ENCODE measurements around the gene TMEM253.
A peak's percentile ranks its signal among the peaks of the same experiment; 100 is the strongest.

TMEM253 gene

GRCh38 chr14:21071225-21072030 lies 29.4 kb upstream of the TMEM253 start:
- DNase-seq (ENCODE audit: low read depth), result no peak

- no peak for DNase-seq (ENCODE audit: low read depth)
Measured at GRCh38 chr14:21072031-21072473, 28.8 kb upstream of the TMEM253 start.

- no peak for DNase-seq (ENCODE audit: low read depth)
Measured at GRCh38 chr14:21072781-21073339, 28.0 kb upstream of the TMEM253 start.

DNA sequence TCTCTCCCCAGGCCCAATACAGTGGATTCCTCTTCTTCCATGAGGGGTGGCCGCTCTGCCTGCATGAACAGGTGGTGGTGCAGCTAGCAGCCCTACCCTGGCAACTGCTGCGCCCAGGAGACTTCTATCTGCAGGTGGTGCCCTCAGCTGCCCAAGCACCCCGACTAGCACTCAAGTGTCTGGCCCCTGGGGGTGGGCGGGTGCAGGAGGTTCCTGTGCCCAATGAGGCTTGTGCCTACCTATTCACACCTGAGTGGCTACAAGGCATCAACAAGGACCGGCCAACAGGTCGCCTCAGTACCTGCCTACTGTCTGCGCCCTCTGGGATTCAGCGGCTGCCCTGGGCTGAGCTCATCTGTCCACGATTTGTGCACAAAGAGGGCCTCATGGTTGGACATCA lies 26.9 kb upstream of the TMEM253 start:
- no peak for DNase-seq (ENCODE audit: low read depth)

DNA sequence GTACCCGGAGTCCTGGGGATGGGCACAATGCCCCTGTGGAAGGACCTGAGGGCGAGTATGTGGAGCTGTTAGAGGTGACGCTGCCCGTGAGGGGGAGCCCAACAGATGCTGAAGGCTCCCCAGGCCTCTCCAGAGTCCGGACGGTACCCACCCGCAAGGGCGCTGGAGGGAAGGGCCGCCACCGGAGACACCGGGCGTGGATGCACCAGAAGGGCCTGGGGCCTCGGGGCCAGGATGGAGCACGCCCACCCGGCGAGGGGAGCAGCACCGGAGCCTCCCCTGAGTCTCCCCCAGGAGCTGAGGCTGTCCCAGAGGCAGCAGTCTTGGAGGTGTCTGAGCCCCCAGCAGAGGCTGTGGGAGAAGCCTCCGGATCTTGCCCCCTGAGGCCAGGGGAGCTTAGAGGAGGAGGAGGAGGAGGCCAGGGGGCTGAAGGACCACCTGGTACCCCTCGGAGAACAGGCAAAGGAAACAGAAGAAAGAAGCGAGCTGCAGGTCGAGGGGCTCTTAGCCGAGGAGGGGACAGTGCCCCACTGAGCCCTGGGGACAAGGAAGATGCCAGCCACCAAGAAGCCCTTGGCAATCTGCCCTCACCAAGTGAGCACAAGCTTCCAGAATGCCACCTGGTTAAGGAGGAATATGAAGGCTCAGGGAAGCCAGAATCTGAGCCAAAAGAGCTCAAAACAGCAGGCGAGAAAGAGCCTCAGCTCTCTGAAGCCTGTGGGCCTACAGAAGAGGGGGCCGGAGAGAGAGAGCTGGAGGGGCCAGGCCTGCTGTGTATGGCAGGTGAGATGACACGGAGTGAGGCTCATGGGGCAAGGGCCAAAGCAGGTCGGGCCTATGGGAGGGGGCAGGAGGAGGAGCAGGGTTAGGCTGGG lies 26.2 kb upstream of the TMEM253 start:
- DNase-seq (ENCODE audit: low read depth), result no peak

- no peak for DNase-seq (ENCODE audit: low read depth)
Measured at GRCh38 chr14:21075719-21076437, 25.0 kb upstream of the TMEM253 start.

DNA sequence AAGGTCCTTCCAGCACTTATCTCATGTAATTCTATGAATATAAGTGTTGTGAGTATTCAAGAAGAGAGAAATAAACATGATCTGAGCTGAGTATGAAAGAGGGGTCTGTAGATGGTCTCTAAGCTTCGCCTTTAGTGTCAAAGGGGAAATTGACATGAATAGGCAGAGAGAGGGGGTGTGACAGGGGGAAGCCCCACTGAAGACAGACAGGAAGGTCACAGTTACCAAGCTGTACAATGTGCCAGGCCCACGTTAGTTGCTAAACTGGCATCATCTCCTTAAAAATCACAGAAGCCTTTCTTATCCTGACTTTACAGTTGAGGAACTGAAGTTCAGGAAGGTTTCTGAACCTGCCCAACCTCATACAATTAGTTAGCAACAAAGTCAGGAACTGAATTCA lies 23.2 kb upstream of the TMEM253 start:
- no peak for DNase-seq (ENCODE audit: low read depth)

- DNase-seq (ENCODE audit: low read depth), result no peak
Measured at GRCh38 chr14:21078287-21078686, 22.6 kb upstream of the TMEM253 start.

- no peak for DNase-seq (ENCODE audit: low read depth)
Measured at GRCh38 chr14:21078726-21079125, 22.1 kb upstream of the TMEM253 start.

DNA sequence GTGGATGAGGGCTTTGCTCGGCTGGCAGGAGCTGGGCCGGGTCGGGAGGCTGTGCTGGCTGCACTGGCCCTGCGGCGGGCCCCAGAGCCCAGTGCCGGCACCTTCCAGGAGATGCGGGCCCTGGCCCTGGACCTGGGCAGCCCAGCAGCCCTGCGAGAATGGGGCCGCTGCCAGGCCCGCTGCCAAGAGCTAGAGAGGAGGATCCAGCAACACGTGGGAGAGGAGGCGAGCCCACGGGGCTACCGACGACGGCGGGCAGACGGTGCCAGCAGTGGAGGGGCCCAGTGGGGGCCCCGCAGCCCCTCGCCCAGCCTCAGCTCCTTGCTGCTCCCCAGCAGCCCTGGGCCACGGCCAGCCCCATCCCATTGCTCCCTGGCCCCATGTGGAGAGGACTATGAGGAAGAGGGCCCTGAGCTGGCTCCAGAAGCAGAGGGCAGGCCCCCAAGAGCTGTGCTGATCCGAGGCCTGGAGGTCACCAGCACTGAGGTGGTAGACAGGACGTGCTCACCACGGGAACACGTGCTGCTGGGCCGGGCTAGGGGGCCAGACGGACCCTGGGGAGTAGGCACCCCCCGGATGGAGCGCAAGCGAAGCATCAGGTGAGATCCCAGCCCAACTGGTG lies 19.2 kb upstream of the TMEM253 start:
- DNase-seq (ENCODE audit: low read depth), result no peak

GRCh38 chr14:21083565-21084325 lies 17.1 kb upstream of the TMEM253 start:
- DNase-seq (ENCODE audit: low read depth), result no peak

- DNase-seq (ENCODE audit: low read depth), result no peak
Measured at GRCh38 chr14:21084396-21084795, 16.5 kb upstream of the TMEM253 start.

- DNase-seq (ENCODE audit: low read depth), result no peak
Measured at GRCh38 chr14:21084998-21085853, 15.6 kb upstream of the TMEM253 start.

DNA sequence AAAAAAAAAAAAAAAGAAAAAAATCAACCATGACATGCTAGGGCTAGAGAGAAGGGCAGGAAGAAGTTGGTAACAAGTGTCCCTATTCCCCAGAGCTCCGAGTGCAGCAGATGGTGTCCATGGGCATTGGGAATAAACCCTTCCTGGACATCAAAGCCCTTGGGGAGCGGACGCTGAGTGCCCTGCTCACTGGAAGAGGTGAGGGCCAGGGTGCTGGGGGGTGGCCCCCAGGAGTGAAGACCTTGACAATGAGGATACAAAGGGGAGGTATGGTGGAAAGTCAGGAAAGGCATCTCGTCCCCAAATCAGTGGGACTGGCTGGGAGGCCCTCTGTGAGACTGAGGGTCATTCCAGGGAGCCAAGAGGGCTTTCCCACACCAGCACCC lies 14.0 kb upstream of the TMEM253 start:
- DNase-seq (ENCODE audit: low read depth), result no peak

DNA sequence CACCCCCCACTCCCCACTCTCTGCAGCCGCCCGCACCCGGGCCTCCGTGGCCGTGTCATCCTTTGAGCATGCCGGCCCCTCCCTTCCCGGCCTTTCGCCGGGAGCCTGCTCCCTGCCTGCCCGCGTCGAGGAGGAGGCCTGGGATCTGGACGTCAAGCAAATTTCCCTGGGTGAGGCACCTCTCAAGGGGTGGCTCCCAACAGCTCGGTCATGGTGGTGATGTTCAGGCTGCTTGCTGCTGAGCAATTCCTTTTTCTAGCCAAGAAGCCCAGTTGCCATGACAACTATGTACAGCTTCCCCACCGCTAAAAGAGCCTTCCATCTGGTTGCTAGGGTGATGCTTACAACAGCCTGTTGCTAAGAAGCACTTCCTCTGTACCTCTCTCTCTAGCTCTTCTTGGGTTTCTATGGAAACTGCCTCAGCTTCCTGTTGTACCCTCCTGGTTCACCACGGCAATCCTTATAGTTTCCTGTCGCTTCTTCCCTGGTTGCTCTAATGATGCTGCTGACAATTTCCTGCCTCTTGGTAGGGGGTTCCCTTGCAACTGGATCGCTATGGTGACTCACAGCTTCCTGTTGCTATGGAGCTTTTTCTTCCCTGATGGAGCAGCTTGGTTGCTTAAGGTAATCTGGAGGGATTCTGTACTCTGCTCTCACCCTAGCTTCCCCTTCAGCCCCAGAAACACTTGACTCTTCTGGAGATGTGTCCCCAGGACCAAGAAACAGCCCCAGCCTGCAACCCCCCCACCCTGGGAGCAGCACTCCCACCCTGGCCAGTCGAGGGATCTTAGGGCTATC lies 13.4 kb upstream of the TMEM253 start:
- DNase-seq (ENCODE audit: low read depth), result peak; percentile 58

GRCh38 chr14:21088687-21089086 lies 12.2 kb upstream of the TMEM253 start:
- DNase-seq (ENCODE audit: low read depth), result no peak

- DNase-seq (ENCODE audit: low read depth), result no peak
Measured at GRCh38 chr14:21089271-21089670, 11.6 kb upstream of the TMEM253 start.

GRCh38 chr14:21089877-21090193 lies 11.0 kb upstream of the TMEM253 start:
- no peak for DNase-seq (ENCODE audit: low read depth)

DNA sequence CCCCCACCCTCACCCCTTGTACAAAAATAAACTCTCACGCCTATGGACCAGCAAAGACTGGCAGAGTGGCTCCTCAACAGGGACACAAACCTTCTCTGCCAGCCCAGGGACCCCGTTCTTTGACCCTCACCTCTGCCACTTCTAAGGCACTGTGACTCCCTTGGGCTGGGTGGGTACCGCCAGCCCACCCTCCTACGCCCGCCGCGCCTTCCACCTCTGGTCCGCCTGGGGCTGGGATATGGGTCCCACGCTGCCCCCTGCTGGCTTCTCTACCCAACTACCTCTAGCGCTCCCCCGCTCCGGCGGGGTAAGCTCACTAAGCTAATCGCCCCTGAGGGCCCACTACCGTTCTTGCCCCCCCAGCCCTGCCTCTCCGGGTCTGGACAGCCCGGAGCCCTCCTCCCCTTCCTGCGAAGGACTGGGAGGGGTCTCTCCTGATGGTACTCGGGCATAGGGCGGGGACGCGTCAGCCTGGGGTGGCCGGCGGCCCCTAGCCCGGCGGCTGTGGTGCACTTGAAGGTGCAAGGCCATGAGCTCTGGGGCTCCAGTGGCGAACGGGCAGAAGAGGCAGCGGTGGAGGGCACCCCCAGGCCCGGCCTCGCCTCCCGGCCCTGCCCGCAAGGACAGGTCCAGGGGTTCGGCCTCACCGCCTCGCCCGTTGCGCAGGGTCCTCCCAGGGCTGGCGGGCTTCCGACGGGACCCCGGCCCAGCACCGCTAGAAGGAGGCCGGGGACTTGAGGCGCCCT lies 10.5 kb upstream of the TMEM253 start:
- no peak for DNase-seq (ENCODE audit: low read depth)
